H1 (cell line): Measurements from ENCODE around the gene ROBO2. TPM values are rescaled to one million over a fixed set of nuclear protein-coding genes. Genes with fewer than 3 reads are reported as not detected.

Experiments
- HDAC6 ChIP-seq: IDR thresholded peaks from one replicate; pipeline ENCODE4 v1.7.1; 2012; ENCODE audit warnings: low read depth, mild to moderate bottlenecking, inconsistent platforms, low read length, moderate library complexity
- TAF1 ChIP-seq: IDR thresholded peaks from 2 replicates; pipeline ENCODE4 v1.6.1; 2011; ENCODE audit warnings: mild to moderate bottlenecking, low read depth, low read length
- TCF12 ChIP-seq: IDR thresholded peaks from 2 replicates; pipeline ENCODE4 v1.6.1; 2011; ENCODE audit warnings: low read depth, mild to moderate bottlenecking, low read length
- polyA plus RNA-seq, 7 experiments: library from polyadenylated mRNA; depleted of rRNA in 3 of 7; stranded (reverse) in 5 of 7; unstranded in 2 of 7; fragments of >200 nt in 5 of 7; fragments of 200-250 nt in 2 of 7; gene quantifications; 1 replicate in 5 of 7; 2 replicates in 1 of 7; 4 replicates in 1 of 7; pipeline versions ENCODE4 v1.2.1 to v1.2.3, GENCODE V29; 2011 to 2013; ENCODE audit warnings: missing spikeins in 2 of 7, mixed read lengths in 2 of 7
- total RNA-seq: library from RNA; stranded (reverse); fragmentation: NEBNext Ultra II Directional; extraction: Animal tissue kit (Norgen Biotek cat#: 25700); gene quantifications from 2 replicates; pipeline ENCODE4 v1.2.1, GENCODE V29; 2021

The ROBO2 gene
- total and polyA plus RNA-seq, 2 of the 8 experiments (the other 6 are each of a cell fraction or from before 2014, with no cell fraction given) = 1.5 to 2.9 TPM

- no peak for TF ChIP-seq HDAC6
- no peak for TF ChIP-seq TAF1
- TF ChIP-seq TCF12 = no peak
Observed at GRCh38 chr3:77244981-77245380, 205.1 kb downstream of the ROBO2 start (continued).
